KOPT-K1 (cell line): Measurements from ENCODE around the gene ZNF511.

Experiments used
- H3K27ac ChIP-seq: fragments of 200-600 bp; sonication (generic); 2 replicates; pipeline ENCODE4 v1.5.1; 2016; ENCODE audit warnings: antibody characterized with exemption, mild to moderate bottlenecking, low read depth, low read length; ENCODE audit not compliant: poor library complexity, severe bottlenecking
- H3K36me3 ChIP-seq: fragments of 200-600 bp; sonication (generic); 2 replicates; pipeline ENCODE4 v1.5.1; 2017; ENCODE audit warnings: antibody characterized with exemption, mild to moderate bottlenecking, low read length, moderate library complexity; ENCODE audit not compliant: insufficient read depth
- H3K9me3 ChIP-seq: fragments of 200-600 bp; sonication (generic); 2 replicates; pipeline ENCODE4 v1.5.1; 2017; ENCODE audit warnings: antibody characterized with exemption, low read length, mild to moderate bottlenecking; ENCODE audit not compliant: insufficient read depth, poor library complexity, severe bottlenecking

The ZNF511 gene

DNA sequence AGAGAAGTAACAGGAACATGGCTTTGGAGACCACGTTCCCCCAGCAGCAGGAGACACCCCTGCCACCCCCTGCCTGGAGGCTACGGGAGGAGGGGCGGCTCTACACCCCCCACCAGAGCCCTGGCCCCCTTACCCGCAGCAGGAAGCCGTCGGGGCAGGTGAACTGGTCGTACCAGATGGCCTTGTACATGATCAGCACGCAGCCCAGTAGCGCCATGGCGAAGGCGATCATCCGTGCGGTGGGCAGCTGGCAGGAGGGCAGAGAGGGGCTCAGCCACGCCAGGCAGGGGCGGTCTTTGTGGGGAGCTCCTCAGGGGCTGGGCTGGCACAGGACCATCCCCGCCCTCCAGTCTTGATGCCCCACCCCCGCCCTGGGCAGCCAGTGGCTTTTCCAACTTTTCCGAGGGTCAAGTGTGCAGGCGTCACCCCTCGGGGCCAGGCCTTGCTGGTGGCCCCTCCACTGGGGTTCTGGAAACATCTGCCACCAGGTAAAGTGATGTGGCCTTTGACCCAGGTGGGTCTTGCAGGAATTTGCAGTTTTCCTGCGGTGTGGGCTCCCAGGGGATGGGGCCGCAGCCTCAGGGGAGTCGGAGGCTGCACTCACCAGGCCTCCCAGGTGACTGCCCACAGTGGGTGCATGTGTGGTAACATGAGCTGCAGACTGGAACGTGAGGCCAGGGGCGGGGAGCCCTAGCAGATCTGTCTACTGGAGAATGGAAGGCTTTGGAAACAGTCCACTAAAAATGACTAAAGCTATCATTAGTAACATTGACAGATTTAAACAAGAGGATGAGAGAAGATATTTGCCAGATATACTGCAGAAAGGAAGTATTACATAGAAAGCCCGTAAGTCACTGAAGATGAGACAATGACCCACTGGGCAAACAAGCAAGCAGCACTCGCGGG, 18.3 kb downstream of the ZNF511 start:
- Histone ChIP-seq H3K9me3 (no peaks in the 10 kb centered on the region), H3K36me3 (no peaks in the 10 kb centered on the region), H3K27ac (no peak overlapping the region)

DNA sequence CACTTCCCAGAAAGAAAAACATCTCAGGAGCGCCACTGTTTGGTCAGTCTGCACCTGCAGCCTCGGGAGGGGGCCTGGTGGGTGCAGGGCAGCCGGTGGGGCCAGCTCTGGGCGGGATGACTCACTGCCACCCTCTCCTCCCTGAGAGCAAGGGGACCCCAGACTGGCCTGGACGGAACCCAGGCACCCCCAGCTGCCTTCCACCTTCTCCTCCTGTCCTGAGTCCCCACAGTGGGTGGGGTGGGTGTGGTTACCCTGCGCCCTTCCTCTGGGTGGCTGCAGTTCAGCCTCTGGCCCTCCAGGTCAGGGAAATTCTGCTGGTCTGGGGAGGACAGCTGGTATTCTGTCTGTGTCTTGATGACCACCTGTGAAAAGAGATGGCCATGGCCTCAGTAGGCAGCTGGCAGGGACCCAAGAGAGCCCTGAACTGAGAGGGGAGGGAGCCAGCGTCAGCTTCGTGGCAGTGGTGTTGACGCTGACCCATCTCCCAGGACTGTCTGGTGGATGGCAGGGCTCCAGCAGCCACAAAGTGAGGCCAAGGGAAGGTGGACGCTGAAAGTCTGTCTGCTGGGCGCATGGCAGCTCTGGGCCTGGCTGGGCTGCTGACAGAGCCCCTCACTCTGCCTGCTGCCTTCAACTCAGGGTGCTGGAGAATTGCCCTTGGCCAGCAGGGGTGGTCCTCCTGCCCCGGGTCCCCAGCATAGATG, 19.1 kb downstream of the ZNF511 start:
- no peaks in the 10 kb centered on the region for H3K36me3 ChIP-seq
- H3K27ac ChIP-seq: no peak overlapping the region
- no peaks in the 10 kb centered on the region for H3K9me3 ChIP-seq

DNA sequence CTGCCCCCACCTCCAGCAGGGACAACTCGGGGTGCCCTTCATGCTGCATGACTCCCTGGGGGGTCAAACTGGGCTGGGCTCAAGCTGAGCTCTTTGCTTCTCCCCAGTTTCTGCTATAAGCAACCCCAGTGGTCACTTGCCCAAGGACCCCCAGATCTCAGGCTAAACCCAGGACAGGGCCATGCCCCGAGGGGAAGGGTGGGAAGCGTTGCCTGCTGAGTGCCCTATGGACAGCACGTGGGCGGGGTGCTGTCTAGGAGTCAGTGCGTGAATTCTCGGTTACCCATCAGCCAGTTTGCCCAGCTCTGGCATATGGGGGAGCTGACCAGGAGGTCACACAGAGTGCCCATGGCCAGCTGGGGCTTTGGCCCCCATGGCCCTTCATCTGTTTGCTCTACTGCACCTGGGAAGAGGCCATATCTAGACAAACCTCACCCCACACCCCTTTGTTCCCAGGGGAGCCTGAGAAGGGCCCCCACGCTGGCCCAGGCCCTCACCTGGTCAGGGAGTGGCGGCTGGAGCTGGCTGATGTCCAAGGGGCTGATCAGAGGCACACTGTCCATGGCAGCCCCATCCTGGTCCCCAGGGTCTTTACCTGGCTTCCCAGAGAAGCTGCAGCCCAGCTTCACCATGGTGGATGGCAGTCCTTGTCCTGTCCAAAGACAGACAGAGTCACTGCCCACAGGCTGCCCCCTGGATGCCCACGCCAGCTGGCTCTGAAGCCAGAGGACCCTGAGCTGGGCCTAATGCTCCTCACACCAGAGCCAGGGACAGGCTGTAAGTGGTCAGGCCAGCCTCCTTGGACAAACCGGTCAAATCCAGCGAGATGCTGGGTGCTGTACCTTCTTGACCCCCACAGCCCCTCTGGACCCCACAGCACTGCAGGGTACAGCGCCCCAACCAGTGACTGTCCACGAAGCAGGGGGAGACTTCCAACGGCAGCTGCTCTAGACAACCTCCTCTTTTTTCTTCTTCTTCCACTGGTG, 19.9 kb downstream of the ZNF511 start:
- H3K9me3 ChIP-seq: no peaks in the 10 kb centered on the region
- H3K27ac ChIP-seq: no peak overlapping the region
- H3K36me3 ChIP-seq: no peaks in the 10 kb centered on the region

DNA sequence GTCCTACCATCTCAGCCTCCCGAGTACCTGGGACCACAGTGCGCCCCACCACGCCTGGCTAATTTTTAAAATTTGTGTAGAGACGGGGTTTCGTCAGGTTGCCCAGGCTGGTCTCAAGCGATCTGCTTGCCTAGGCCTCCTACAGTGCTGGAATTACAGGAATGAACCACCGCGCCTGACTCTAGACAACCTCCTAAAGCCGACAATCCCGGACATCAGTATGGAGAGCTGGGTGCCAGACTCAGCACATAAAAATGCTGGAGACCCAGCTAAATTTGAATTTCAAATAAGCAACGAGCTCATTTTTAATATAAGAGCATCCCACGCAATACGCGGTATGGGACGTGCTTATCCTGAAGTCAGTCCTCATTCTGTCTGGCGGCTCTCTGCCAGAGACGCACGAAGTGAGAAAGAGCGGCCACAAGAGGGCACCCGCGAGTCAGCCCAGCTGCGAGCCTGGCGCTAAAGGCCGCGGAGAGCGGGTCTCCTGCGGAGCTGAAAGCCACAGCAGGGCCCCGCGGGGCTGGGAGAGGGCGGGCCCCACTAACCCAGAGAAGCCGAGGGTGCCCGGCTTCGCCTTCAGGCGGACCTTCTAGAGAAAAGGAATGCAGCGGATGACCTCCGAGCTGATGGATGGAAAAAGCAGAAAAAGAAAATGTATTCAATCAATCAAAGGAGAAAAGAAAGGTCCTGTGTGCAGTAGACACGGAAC, 20.9 kb downstream of the ZNF511 start:
- Histone ChIP-seq H3K9me3 (no peaks in the 10 kb centered on the region), H3K27ac (no peak overlapping the region), H3K36me3 (no peaks in the 10 kb centered on the region)

GRCh38 chr10:133332936-133333699, 24.4 kb downstream of the ZNF511 start:
- no peak overlapping the region for H3K27ac ChIP-seq
- H3K36me3 ChIP-seq: no peaks in the 10 kb centered on the region

GRCh38 chr10:133334503-133335245, 26.0 kb downstream of the ZNF511 start:
- H3K27ac ChIP-seq: no peak overlapping the region
- no peaks in the 10 kb centered on the region for H3K36me3 ChIP-seq
- H3K9me3 ChIP-seq: no peaks in the 10 kb centered on the region

More at GRCh38 chr10:133332936-133333699, 24.4 kb downstream of the ZNF511 start:
- H3K9me3 ChIP-seq: no peaks in the 10 kb centered on the region

DNA sequence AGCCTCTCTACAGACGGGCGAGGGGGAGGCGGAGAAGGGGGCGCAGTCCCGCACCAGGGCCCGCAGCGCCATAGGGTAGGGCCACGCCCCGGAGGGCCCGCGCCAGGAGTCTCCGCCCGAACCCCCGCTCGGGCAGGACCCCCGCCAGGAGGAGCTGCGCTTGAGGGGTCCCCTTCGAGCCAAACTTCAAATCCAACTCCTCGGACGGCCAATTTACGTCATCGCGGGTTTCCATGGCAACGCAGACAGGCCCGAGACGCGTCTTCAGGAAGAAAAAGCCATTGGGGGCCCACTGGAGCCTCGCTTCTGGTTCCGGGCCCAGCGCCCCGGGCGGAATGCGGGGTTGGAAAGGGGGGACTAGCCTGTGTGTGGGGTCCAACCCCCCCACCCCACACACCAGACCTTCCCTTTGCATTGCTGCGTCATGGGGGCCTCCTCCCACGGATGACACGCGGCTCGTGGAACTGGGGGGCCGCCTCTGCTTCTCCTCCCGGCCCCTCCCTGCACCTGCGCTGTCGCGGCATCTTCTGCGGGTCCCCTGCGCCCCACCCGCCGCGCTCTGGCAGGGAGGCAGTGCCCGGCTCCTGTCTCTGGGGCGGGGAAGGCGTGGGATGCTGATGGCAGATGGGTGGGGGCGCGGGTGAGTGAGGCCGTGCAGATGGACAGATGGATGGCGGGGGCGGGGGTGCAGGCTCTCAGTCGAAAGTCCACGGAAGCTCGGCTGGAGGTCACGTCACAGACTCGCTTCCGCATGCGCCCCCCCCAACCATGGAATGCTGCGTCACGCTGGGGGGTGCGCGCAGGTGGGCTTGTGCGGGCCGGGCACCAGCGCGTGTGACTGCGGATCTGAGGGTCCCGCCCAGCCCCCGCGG, 26.8 kb downstream of the ZNF511 start:
- H3K9me3 ChIP-seq: no peaks in the 10 kb centered on the region
- no peaks in the 10 kb centered on the region for H3K36me3 ChIP-seq

DNA sequence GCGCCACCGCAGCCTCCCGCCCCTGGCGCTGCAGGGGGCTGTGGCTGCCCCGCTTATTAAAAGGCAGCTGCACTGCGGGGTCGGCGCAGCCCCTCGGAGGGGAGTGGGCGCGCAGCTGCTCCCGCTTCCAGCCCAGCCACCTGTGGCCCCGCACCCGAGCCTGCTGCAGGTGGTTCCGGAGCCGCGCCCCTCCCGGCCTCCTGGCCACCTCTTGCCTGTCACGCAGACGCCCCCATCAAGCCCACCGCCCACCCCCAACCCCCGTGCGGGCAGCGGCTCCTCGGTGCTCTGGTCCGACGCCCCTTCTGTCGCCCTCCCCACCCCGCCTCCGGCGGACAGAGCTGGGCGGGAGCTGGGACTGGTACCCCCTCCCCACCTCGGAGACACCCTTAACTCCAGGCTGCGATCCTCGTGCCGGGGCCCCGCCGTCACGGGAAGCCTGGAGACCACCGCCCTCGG, 27.4 kb downstream of the ZNF511 start:
- Histone ChIP-seq H3K9me3 (no peaks in the 10 kb centered on the region), H3K27ac (no peak overlapping the region), H3K36me3 (no peaks in the 10 kb centered on the region)

More for the DNA sequence above, 26.8 kb downstream of the ZNF511 start:
- H3K27ac ChIP-seq: no peak overlapping the region

GRCh38 chr10:133336577-133337369, 28.1 kb downstream of the ZNF511 start, which contains the start of gene CALY:
CALY (minus strand) TSS chr10:133336896; CDS start chr10:133328989, 7,907 bp downstream.
- H3K27ac ChIP-seq: no peak within 1 kb of the TSS
- H3K36me3 ChIP-seq: no peaks in the 10 kb centered on the region
- no peaks in the 10 kb centered on the region for H3K9me3 ChIP-seq

GRCh38 chr10:133337370-133337725, 28.6 kb downstream of the ZNF511 start:
- H3K9me3 ChIP-seq: no peaks in the 10 kb centered on the region
- H3K27ac ChIP-seq: no peak overlapping the region
- no peaks in the 10 kb centered on the region for H3K36me3 ChIP-seq

DNA sequence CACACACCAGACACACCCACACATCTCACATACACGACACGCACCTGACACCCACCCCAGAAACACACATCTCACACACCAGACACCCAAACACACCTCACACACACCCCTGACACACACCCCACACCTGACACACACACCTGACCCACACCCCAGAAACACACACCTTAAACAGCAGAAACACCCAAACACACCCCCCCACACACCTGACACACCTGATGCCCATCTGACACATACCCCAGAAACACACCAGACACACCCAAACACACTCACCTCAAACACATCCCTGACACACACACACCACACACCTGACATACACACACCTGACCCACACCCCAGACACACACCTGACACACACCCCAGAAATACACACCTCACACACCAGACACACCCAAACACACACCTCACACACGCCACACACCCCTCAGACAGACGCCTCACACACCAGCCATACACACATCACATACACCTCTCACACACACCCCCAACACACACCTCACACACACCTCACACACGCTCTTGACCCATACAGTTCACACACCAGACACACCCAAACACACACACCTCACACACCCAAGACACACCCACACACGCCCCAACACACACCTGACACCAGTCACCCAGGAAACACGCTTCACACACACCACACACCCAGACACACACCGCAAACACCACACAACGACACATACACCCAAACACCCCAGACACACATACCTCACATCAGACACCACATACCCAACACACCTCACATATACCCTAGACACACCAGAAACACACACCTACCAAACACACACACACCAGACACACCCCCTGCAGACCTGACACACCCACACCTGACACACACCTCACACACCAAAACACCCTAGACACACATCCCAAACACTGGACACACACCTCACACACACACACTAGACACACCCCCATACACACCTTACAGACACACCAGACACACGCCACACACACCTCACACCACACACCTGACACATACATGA, 29.7 kb downstream of the ZNF511 start:
- no peaks in the 10 kb centered on the region for H3K9me3 ChIP-seq
- H3K27ac ChIP-seq: no peak overlapping the region
- H3K36me3 ChIP-seq: no peaks in the 10 kb centered on the region
